HCT116 (cell line): ENCODE results near the gene GFPT1.

Source experiments
- CEBPB ChIP-seq: IDR thresholded peaks from 2 replicates; pipeline ENCODE4 v1.6.1; 2012; ENCODE audit warnings: low read depth
- EGR1 ChIP-seq: IDR thresholded peaks from 2 replicates; pipeline ENCODE4 v1.6.1; 2012; ENCODE audit warnings: low read depth
- TF ChIP-seq, protein P1 (sequence below), 3 experiments: fragments of 200-600 bp in 1 of 3; sonication (generic) in 1 of 3; IDR thresholded peaks in 2 of 3; conservative IDR thresholded peaks in 1 of 3; 2 replicates each; pipeline ENCODE4 v1.5.1; 2012 to 2017; ENCODE audit warnings: low read depth in 2 of 3, low read length in 2 of 3, antibody characterized with exemption in 1 of 3, borderline replicate concordance in 1 of 3, control low read depth in 1 of 3, mild to moderate bottlenecking in 1 of 3, mixed read lengths in 1 of 3, mixed run types in 1 of 3, moderate library complexity in 1 of 3; ENCODE audit not compliant: insufficient read depth in 1 of 3

DNA sequence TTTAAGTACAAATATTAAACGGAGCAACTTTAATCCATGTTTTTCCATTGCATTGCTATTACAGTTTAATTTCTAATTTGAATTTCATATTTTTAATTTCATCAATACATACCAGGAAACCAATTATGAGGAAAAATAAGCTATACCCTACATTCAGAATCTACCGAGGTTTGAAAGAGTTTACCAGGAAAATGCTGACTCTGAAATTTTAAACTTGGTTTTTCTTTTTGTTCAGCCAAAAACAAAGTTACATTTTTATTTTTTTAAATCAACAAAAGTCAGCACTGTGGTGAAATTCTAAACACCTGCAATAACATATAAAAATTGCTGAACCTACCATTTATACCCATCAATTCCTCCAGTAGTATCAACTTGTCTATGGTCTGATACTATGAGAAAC is 53.7 kb downstream of the GFPT1 start:
- no peak for TF ChIP-seq CEBPB
- TF ChIP-seq, protein P1, sequence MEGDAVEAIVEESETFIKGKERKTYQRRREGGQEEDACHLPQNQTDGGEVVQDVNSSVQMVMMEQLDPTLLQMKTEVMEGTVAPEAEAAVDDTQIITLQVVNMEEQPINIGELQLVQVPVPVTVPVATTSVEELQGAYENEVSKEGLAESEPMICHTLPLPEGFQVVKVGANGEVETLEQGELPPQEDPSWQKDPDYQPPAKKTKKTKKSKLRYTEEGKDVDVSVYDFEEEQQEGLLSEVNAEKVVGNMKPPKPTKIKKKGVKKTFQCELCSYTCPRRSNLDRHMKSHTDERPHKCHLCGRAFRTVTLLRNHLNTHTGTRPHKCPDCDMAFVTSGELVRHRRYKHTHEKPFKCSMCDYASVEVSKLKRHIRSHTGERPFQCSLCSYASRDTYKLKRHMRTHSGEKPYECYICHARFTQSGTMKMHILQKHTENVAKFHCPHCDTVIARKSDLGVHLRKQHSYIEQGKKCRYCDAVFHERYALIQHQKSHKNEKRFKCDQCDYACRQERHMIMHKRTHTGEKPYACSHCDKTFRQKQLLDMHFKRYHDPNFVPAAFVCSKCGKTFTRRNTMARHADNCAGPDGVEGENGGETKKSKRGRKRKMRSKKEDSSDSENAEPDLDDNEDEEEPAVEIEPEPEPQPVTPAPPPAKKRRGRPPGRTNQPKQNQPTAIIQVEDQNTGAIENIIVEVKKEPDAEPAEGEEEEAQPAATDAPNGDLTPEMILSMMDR (IDR thresholded peaks at IDR 0.05 in 2 of 3, conservative IDR thresholded peaks at IDR 0.05 in 1 of 3; ENCODE audit: borderline replicate concordance in 1 of 3, insufficient read depth in 1 of 3, low read depth in 2 of 3, low read length in 2 of 3): no peak
- TF ChIP-seq EGR1: no peak
